K562 (cell line): ENCODE data around the gene RNF223. TPM values are rescaled to one million over a fixed set of nuclear protein-coding genes. Genes with fewer than 3 reads are reported as not detected.

ENCODE experiments used
- ATAC-seq: fragments of 200-7000 bp; cut with Tn5 transposase; 3 replicates; pipeline ENCODE4 v1.9.1; 2020; ENCODE audit warnings: moderate library complexity
- BruUV-seq: library from RNA; stranded (reverse); fragments of 400-500 nt; replicated peaks from 2 replicates; lab custom pipeline; 2021; lab: Mats Ljungman, UMichigan
- CTCF ChIA-PET: fragments of 300-600 bp; formaldehyde crosslinking; extraction: SDS; loops from one replicate; lab custom pipeline; 2021; ENCODE audit warnings: low intra/inter-chr PET ratio; lab: Yijun Ruan, JAX
- POLR2A ChIA-PET: fragments of 300-600, 350-650 bp; sonication (Branson Sonifier 250); formaldehyde crosslinking; extraction: SDS; loops from one replicate; lab custom pipeline; 2021; ENCODE audit warnings: antibody characterized with exemption, inconsistent platforms; lab: Yijun Ruan, JAX
- DNase-seq, 4 experiments: peaks; one replicate each; pipeline versions ENCODE4 v3.0.0 to v3.0.0-alpha.2; 2011 to 2018; ENCODE audit warnings: low spot score in 3 of 4, mixed read lengths in 3 of 4; ENCODE audit errors: extremely low read depth in 1 of 4
- FAIRE-seq: peaks from 2 replicates; lab custom pipeline; 2011; peaks lifted over from hg19 to GRCh38; lab: Jason Lieb, UNC
- H2AFZ ChIP-seq: 2 replicates; pipeline ENCODE4 v1.6.0; 2011; ENCODE audit warnings: low read depth, low read length, control low read depth, inconsistent platforms
- H3K27ac ChIP-seq: fragments of 200-600 bp; 3 replicates; pipeline ENCODE4 v1.8.0; 2011; ENCODE audit warnings: low read depth, mild to moderate bottlenecking, control low read depth, inconsistent platforms, low read length, moderate library complexity, mixed read lengths; ENCODE audit errors: extremely low read depth
- H3K27me3 ChIP-seq, 2 experiments: fragments of 300-600 bp in 1 of 2; 2 replicates in 1 of 2; 3 replicates in 1 of 2; pipeline versions ENCODE4 v1.6.0 to v1.8.0; 2011; ENCODE audit warnings: inconsistent platforms in 2 of 2, low read length in 2 of 2, mild to moderate bottlenecking in 1 of 2, mixed read lengths in 1 of 2, moderate library complexity in 1 of 2; ENCODE audit not compliant: control insufficient read depth in 2 of 2, insufficient read depth in 2 of 2
- H3K36me3 ChIP-seq: fragments of 300-600 bp; 3 replicates; pipeline ENCODE4 v1.8.0; 2011; ENCODE audit warnings: mild to moderate bottlenecking, low read length, inconsistent platforms; ENCODE audit not compliant: control insufficient read depth, insufficient read depth
- H3K4me1 ChIP-seq, 2 experiments: fragments of 200-600 bp in 1 of 2; replicated peaks in 1 of 2; 2 replicates in 1 of 2; 3 replicates in 1 of 2; pipeline versions ENCODE4 v1.5.1 to v1.8.0; 2011; ENCODE audit warnings: inconsistent platforms in 2 of 2, low read length in 2 of 2, mild to moderate bottlenecking in 1 of 2, mixed read lengths in 1 of 2, moderate library complexity in 1 of 2; ENCODE audit not compliant: control insufficient read depth in 2 of 2, insufficient read depth in 2 of 2
- H3K4me2 ChIP-seq: 2 replicates; pipeline ENCODE4 v1.6.1; 2011; ENCODE audit warnings: low read length, control low read depth, inconsistent platforms, mixed read lengths; ENCODE audit not compliant: insufficient read depth
- H3K4me3 ChIP-seq: fragments of 200-600 bp; sonication (generic), shearing (Covaris generic); 2 replicates; pipeline ENCODE4 v1.5.1; 2016; ENCODE audit warnings: control low read depth, inconsistent platforms
- H3K79me2 ChIP-seq: fragments of 200-600 bp; 3 replicates; pipeline ENCODE4 v1.8.0; 2011; ENCODE audit warnings: low read length, inconsistent platforms; ENCODE audit not compliant: control insufficient read depth, insufficient read depth
- H3K9ac ChIP-seq, 2 experiments: 2 replicates each; pipeline versions ENCODE4 v1.6.0 to v1.6.1; 2011; ENCODE audit warnings: low read depth in 2 of 2, low read length in 2 of 2, control low read depth in 1 of 2, inconsistent platforms in 1 of 2, mild to moderate bottlenecking in 1 of 2, mixed read lengths in 1 of 2; ENCODE audit not compliant: insufficient read depth in 1 of 2
- H3K9me1 ChIP-seq: one replicate; pipeline ENCODE4 v1.6.0; 2011; ENCODE audit warnings: inconsistent platforms, mild to moderate bottlenecking, low read length, moderate library complexity; ENCODE audit not compliant: control insufficient read depth, insufficient read depth
- H3K9me3 ChIP-seq: replicated peaks from 2 replicates; pipeline ENCODE4 v1.5.1; 2011; ENCODE audit warnings: low read depth, low read length, inconsistent platforms; ENCODE audit not compliant: control insufficient read depth, insufficient read depth
- H4K20me1 ChIP-seq: replicated peaks from 2 replicates; pipeline ENCODE4 v1.6.1; 2011; ENCODE audit warnings: low read length, inconsistent platforms, mixed read lengths; ENCODE audit not compliant: control insufficient read depth, insufficient read depth
- EP300 ChIP-seq: IDR thresholded peaks from 2 replicates; pipeline ENCODE4 v1.6.1; 2012; ENCODE audit warnings: low read length, improper control_type of control experiment
- ILF3 ChIP-seq: fragments of 450-650 bp; IDR thresholded peaks from 2 replicates; pipeline ENCODE4 v1.6.1; 2018; ENCODE audit warnings: antibody characterized with exemption, mild to moderate bottlenecking, moderate library complexity, borderline replicate concordance
- MCM3 ChIP-seq: fragments of 450-650 bp; IDR thresholded peaks from 2 replicates; pipeline ENCODE4 v1.6.1; 2016
- NBN ChIP-seq: fragments of 450-650 bp; IDR thresholded peaks from 2 replicates; pipeline ENCODE4 v1.6.1; 2016; ENCODE audit warnings: low read depth, mild to moderate bottlenecking
- NCOA2 ChIP-seq, 2 experiments: fragments of 450-650 bp; IDR thresholded peaks; 2 replicates each; pipeline ENCODE4 v1.6.1; 2018; ENCODE audit warnings: mild to moderate bottlenecking in 2 of 2, moderate library complexity in 1 of 2; ENCODE audit not compliant: partially characterized antibody in 2 of 2
- RBFOX2 ChIP-seq: fragments of 200-400 bp; formaldehyde crosslinking; IDR thresholded peaks from 2 replicates; pipeline ENCODE4 v1.6.1; 2017; ENCODE audit warnings: low read depth, mild to moderate bottlenecking, low read length, moderate library complexity
- SMARCE1 ChIP-seq: fragments of 450-650 bp; IDR thresholded peaks from 2 replicates; pipeline ENCODE4 v1.7.1; 2016; ENCODE audit warnings: mild to moderate bottlenecking
- TBP ChIP-seq: optimal IDR thresholded peaks from 2 replicates; pipeline ENCODE3; 2011; ENCODE audit warnings: low read depth, low read length, improper control_type of control experiment
- TCF7L2 ChIP-seq: fragments of 150-350 bp; IDR thresholded peaks from 2 replicates; pipeline ENCODE4 v1.6.1; 2016; ENCODE audit warnings: low read depth, mild to moderate bottlenecking, low read length, moderate library complexity
- ZBTB12 ChIP-seq: fragments of 250-450 bp; sonication (Bioruptor Pico); IDR thresholded peaks from 2 replicates; pipeline ENCODE4 v1.4.0; 2020
- ZBTB7A ChIP-seq: IDR thresholded peaks from 2 replicates; pipeline ENCODE4 v1.6.1; 2011; ENCODE audit warnings: low read depth, mild to moderate bottlenecking, low read length, moderate library complexity, borderline replicate concordance; ENCODE audit not compliant: control insufficient read depth
- ZNF3 ChIP-seq: fragments of 250-450 bp; sonication (Bioruptor Pico); IDR thresholded peaks from 2 replicates; pipeline ENCODE4 v1.5.0; 2021; ENCODE audit warnings: mild to moderate bottlenecking, moderate library complexity
- ZNF436 ChIP-seq: fragments of 250-450, 450-650 bp; sonication (Bioruptor Pico); formaldehyde crosslinking; IDR thresholded peaks from 2 replicates; pipeline ENCODE4 v1.7.0; 2020; ENCODE audit warnings: mild to moderate bottlenecking
- ZNF589 ChIP-seq: fragments of 200-800 bp; sonication (Bioruptor generic); IDR thresholded peaks from 2 replicates; pipeline ENCODE4 v1.6.1; 2016; ENCODE audit warnings: low read depth, missing genetic modification characterization, missing compliant biosample characterization
- WGBS: fragments of 100-300 bp; shearing (Covaris generic); methylation state at CpG from one replicate; pipeline ENCODE4 v1.1.6; 2016; ENCODE audit warnings: low coverage, mixed read lengths; ENCODE audit not compliant: insufficient coverage; ENCODE audit errors: missing lambda C conversion rate; 5-methylcytosine and 5-hydroxymethylcytosine counted together
- in situ Hi-C: fragments of 300-500 bp; cut with MboI; formaldehyde crosslinking; loops from 4 replicates; pipeline ENCODE4 v1.15.0; 2018; ENCODE audit warnings: inconsistent platforms, mixed read lengths
- intact Hi-C: fragments of 100-400 bp; cut with micrococcal nuclease; formaldehyde crosslinking; loops from 2 replicates; pipeline ENCODE4 v1.14.2; 2022
- polyA plus RNA-seq, 8 experiments: library from polyadenylated mRNA; depleted of rRNA in 4 of 8; stranded (reverse) in 5 of 8; unstranded in 3 of 8; fragments of >200 nt; fragmentation: Nextera tagmentation in 2 of 8; fragmentation: Illumina TruSeq in 1 of 8; extraction: Ambion mirVana in 2 of 8; extraction: Trizol in 1 of 8; gene quantifications; 2 replicates each; pipeline versions ENCODE4 v1.2.1 to v1.2.3, GENCODE V29; 2011 to 2014; ENCODE audit warnings: inconsistent platforms in 1 of 8, missing spikeins in 1 of 8
- total RNA-seq, 7 experiments: library from RNA; depleted of rRNA in 6 of 7; stranded (reverse); fragments of >200 nt in 6 of 7; fragmentation: Illumina TruSeq in 2 of 7; extraction: Trizol in 2 of 7; gene quantifications; 2 replicates each; pipeline versions ENCODE4 v1.2.1 to v1.2.3, GENCODE V29; 2011 to 2021; ENCODE audit warnings: low replicate concordance in 1 of 7
- TF ChIP-seq, protein P1 (sequence below): conservative IDR thresholded peaks from 2 replicates; pipeline ENCODE4 v1.6.1; 2011; ENCODE audit warnings: low read depth, mild to moderate bottlenecking, low read length; ENCODE audit not compliant: control insufficient read depth
- TF ChIP-seq, protein P2 (sequence below): IDR thresholded peaks from 2 replicates; pipeline ENCODE4 v1.6.1; 2011; ENCODE audit not compliant: insufficient read length; ENCODE audit errors: extremely low read depth
- TF ChIP-seq, protein P3 (sequence below): IDR thresholded peaks from 2 replicates; pipeline ENCODE4 v1.6.1; 2016; ENCODE audit warnings: missing genetic modification characterization, missing compliant biosample characterization
- TF ChIP-seq, protein P4 (sequence below): IDR thresholded peaks from 2 replicates; pipeline ENCODE4 v1.6.1; 2012; ENCODE audit warnings: low read depth, low read length, improper control_type of control experiment, borderline replicate concordance

The RNF223 gene
- total and polyA plus RNA-seq, 9 of the 15 experiments (the other 6 are each of a cell fraction or from before 2014, with no cell fraction given): 0.04 to 0.32 TPM; not detected in 7

GRCh38 chr1:1043411-1043810, 30.7 kb downstream of the RNF223 start:
- ChIA-PET POLR2A (interaction anchor here (1.2 kb wide), 1 partner anchor 14 kb away, joined by 3 read pairs; no protein-coding TSS in a partner anchor), CTCF (no interaction called here)
- no peaks in the 10 kb centered on the region; the same call in 2 of the 3 replicates for H3K79me2 ChIP-seq
- H3K27me3 ChIP-seq: no peaks in the 10 kb centered on the region
- in situ Hi-C loops: no loop called here
- BruUV-seq: no TSS peak
- no peak for FAIRE-seq
- no peak overlapping the region for H3K4me3 ChIP-seq
- peaks cover 68% of the 10 kb centered on the region; the same call in 2 of the 3 replicates for H3K36me3 ChIP-seq
- WGBS: 93% methylated on average over 21 of the region's 27 CpGs
- H3K9me3 ChIP-seq: no peaks in the 10 kb centered on the region
- DNase-seq: no peak
- H3K27ac ChIP-seq: no peak overlapping the region
- H3K4me2 ChIP-seq: no peak overlapping the region
- ATAC-seq: no peak
- H3K4me1 ChIP-seq: peaks cover 8 to 69% of the 10 kb centered on the region in 2 experiments; a peak in 4 of 5 replicates
- H2AFZ ChIP-seq: no peak overlapping the region
- H3K9me1 ChIP-seq: no peaks in the 10 kb centered on the region
- peaks cover 9% of the 10 kb centered on the region for H4K20me1 ChIP-seq
- intact Hi-C loops: no loop called here
- H3K9ac ChIP-seq: no peak overlapping the region
- no peak for TF ChIP-seq TCF7L2
- TF ChIP-seq ZNF436 (CRISPR knock-in tag): no peak
- TF ChIP-seq, protein P1, sequence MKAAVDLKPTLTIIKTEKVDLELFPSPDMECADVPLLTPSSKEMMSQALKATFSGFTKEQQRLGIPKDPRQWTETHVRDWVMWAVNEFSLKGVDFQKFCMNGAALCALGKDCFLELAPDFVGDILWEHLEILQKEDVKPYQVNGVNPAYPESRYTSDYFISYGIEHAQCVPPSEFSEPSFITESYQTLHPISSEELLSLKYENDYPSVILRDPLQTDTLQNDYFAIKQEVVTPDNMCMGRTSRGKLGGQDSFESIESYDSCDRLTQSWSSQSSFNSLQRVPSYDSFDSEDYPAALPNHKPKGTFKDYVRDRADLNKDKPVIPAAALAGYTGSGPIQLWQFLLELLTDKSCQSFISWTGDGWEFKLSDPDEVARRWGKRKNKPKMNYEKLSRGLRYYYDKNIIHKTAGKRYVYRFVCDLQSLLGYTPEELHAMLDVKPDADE: no peak
- no peak for TF ChIP-seq ZBTB12 (CRISPR knock-in tag)
- TF ChIP-seq, protein P2, sequence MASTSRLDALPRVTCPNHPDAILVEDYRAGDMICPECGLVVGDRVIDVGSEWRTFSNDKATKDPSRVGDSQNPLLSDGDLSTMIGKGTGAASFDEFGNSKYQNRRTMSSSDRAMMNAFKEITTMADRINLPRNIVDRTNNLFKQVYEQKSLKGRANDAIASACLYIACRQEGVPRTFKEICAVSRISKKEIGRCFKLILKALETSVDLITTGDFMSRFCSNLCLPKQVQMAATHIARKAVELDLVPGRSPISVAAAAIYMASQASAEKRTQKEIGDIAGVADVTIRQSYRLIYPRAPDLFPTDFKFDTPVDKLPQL: no peak
- TF ChIP-seq NCOA2 (IDR thresholded peaks at IDR 0.05; ENCODE audit: partially characterized antibody in 2 of 2): no peak
- no peak for TF ChIP-seq TBP
- TF ChIP-seq RBFOX2: no peak
- TF ChIP-seq ILF3: no peak
- TF ChIP-seq, protein P3, sequence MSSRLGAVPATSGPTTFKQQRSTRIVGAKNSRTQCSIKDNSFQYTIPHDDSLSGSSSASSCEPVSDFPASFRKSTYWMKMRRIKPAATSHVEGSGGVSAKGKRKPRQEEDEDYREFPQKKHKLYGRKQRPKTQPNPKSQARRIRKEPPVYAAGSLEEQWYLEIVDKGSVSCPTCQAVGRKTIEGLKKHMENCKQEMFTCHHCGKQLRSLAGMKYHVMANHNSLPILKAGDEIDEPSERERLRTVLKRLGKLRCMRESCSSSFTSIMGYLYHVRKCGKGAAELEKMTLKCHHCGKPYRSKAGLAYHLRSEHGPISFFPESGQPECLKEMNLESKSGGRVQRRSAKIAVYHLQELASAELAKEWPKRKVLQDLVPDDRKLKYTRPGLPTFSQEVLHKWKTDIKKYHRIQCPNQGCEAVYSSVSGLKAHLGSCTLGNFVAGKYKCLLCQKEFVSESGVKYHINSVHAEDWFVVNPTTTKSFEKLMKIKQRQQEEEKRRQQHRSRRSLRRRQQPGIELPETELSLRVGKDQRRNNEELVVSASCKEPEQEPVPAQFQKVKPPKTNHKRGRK: no peak
- no peak for TF ChIP-seq ZNF3 (CRISPR knock-in tag)
- TF ChIP-seq SMARCE1: no peak
- no peak for TF ChIP-seq MCM3
- TF ChIP-seq, protein P4, sequence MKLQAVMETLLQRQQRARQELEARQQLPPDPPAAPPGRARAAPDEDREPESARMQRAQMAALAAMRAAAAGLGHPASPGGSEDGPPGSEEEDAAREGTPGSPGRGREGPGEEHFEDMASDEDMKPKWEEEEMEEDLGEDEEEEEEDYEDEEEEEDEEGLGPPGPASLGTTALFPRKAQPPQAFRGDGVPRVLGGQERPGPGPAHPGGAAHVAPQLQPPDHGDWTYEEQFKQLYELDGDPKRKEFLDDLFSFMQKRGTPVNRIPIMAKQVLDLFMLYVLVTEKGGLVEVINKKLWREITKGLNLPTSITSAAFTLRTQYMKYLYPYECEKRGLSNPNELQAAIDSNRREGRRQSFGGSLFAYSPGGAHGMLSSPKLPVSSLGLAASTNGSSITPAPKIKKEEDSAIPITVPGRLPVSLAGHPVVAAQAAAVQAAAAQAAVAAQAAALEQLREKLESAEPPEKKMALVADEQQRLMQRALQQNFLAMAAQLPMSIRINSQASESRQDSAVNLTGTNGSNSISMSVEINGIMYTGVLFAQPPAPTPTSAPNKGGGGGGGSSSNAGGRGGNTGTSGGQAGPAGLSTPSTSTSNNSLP: no peak
- TF ChIP-seq NBN: no peak
- TF ChIP-seq ZBTB7A: no peak
- TF ChIP-seq ZNF589 (CRISPR knock-in tag): no peak
- no peak for TF ChIP-seq EP300
